Measurements from ENCODE around the gene THAP7. TPM values are rescaled to one million over a fixed set of nuclear protein-coding genes. Genes with fewer than 3 reads are reported as not detected.

Gene THAP7
- total and polyA plus RNA-seq, 9 donors = 7.8 to 54.9 (median 39.3) TPM

GRCh38 chr22:21028277-21029251 lies 26.6 kb upstream of the THAP7 start:
- TF ChIP-seq POLR2A (IDR thresholded peaks at IDR 0.05) (no peak), EP300 (IDR thresholded peaks at IDR 0.05) (no peak)
- H3K4me1 ChIP-seq (ENCODE audit: insufficient read depth) = peaks cover 10% of the 10 kb centered on the region
- intact Hi-C loops (cut with DNase I) = no loop called here
- H3K4me3 ChIP-seq = no peak overlapping the region
- H3K36me3 ChIP-seq = no peaks in the 10 kb centered on the region
- 90 to 93% (median 93%) methylated on average over 9 to 13 of the region's 13 CpGs for WGBS, 3 donors
- H3K27ac ChIP-seq = no peak overlapping the region
- no peak for DNase-seq
- no peaks in the 10 kb centered on the region for H3K27me3 ChIP-seq
- H3K9me3 ChIP-seq = no peaks in the 10 kb centered on the region

- Histone ChIP-seq H3K4me1 (ENCODE audit: insufficient read depth) (peaks cover 7% of the 10 kb centered on the region), H3K4me3 (no peak overlapping the region), H3K36me3 (no peaks in the 10 kb centered on the region), H3K9me3 (no peaks in the 10 kb centered on the region), H3K27ac (no peak overlapping the region), H3K27me3 (no peaks in the 10 kb centered on the region)
- intact Hi-C loops (cut with DNase I) = no loop called here
- peak in 3 of 5 donors; percentile 56 to 86 (median 66) for DNase-seq
- WGBS, 3 donors = 45 to 57% (median 49%) methylated on average over 14 of the region's 14 CpGs
- TF ChIP-seq POLR2A (IDR thresholded peaks at IDR 0.05) = no peak
- TF ChIP-seq CTCF (IDR thresholded peaks at IDR 0.05) = no peak
- no peak for TF ChIP-seq EP300 (IDR thresholded peaks at IDR 0.05)
Observed at GRCh38 chr22:21026783-21027692, 25.1 kb upstream of the THAP7 start.

- Histone ChIP-seq H3K4me3 (no peak overlapping the region), H3K27ac (no peak overlapping the region), H3K9me3 (no peaks in the 10 kb centered on the region), H3K4me1 (ENCODE audit: insufficient read depth) (peaks cover 6% of the 10 kb centered on the region), H3K27me3 (no peaks in the 10 kb centered on the region), H3K36me3 (no peaks in the 10 kb centered on the region)
- intact Hi-C loops (cut with DNase I) = no loop called here
- DNase-seq = no peak
- TF ChIP-seq EP300 (IDR thresholded peaks at IDR 0.05) = no peak
- TF ChIP-seq POLR2A (IDR thresholded peaks at IDR 0.05) = no peak
- TF ChIP-seq CTCF (IDR thresholded peaks at IDR 0.05) = no peak
- 88 to 92% (median 89%) methylated on average over 24 to 27 of the region's 27 CpGs for WGBS, 3 donors
Observed at GRCh38 chr22:21025763-21026755, 24.1 kb upstream of the THAP7 start.

GRCh38 chr22:21025266-21025665 lies 23.3 kb upstream of the THAP7 start:
- Histone ChIP-seq H3K27ac (no peak overlapping the region), H3K36me3 (no peaks in the 10 kb centered on the region), H3K9me3 (no peaks in the 10 kb centered on the region), H3K4me3 (no peak overlapping the region), H3K4me1 (ENCODE audit: insufficient read depth) (peaks cover 6% of the 10 kb centered on the region), H3K27me3 (no peaks in the 10 kb centered on the region)
- no peak for DNase-seq
- 72 to 81% (median 77%) methylated on average over 8 of the region's 8 CpGs for WGBS, 3 donors
- no peak for TF ChIP-seq CTCF (IDR thresholded peaks at IDR 0.05)
- TF ChIP-seq POLR2A (IDR thresholded peaks at IDR 0.05) = no peak
- TF ChIP-seq EP300 (IDR thresholded peaks at IDR 0.05) = no peak
- intact Hi-C loops (cut with DNase I) = no loop called here
